GM12873 (cell line): Measurements from ENCODE around the gene SCRT2.

Experiments used
- TF ChIP-seq, protein P1 (sequence below): IDR thresholded peaks from 2 replicates; pipeline ENCODE4 v1.5.1; 2012; ENCODE audit warnings: low read depth, mild to moderate bottlenecking, moderate library complexity, low read length, control low read depth; ENCODE audit not compliant: insufficient read depth; ENCODE audit errors: missing control alignments

SCRT2 gene

DNA sequence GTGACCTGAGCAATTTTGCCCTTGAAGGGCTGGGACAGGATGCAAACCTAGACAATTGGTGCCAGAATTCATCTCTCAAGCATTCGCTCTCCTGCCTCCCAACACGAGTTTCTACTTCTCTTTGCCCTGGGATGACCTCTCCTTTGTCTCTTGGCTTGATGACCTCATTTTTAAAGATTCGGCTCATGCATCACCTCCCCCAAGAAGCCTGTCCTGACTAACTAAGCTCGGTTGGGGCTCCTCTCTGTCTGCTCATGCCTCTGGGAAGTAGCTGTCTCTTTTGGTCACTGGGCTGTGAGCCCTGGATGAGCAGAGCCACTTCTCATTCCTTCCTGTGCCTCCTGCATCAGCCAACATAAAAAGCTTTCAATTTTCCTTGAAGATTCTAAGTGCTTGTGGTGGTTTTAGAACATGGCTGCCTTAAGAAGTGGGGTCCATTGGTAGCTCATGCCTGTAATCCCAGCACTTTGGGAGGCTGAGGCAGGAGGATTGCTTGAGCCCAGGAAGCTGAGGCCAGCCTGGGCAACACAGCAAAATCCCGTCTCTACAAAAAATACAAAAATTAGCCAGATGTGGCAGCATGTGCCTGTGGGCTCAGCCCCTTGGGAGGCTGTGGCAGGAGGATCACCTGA, 54.4 kb downstream of the SCRT2 start:
- TF ChIP-seq, protein P1, sequence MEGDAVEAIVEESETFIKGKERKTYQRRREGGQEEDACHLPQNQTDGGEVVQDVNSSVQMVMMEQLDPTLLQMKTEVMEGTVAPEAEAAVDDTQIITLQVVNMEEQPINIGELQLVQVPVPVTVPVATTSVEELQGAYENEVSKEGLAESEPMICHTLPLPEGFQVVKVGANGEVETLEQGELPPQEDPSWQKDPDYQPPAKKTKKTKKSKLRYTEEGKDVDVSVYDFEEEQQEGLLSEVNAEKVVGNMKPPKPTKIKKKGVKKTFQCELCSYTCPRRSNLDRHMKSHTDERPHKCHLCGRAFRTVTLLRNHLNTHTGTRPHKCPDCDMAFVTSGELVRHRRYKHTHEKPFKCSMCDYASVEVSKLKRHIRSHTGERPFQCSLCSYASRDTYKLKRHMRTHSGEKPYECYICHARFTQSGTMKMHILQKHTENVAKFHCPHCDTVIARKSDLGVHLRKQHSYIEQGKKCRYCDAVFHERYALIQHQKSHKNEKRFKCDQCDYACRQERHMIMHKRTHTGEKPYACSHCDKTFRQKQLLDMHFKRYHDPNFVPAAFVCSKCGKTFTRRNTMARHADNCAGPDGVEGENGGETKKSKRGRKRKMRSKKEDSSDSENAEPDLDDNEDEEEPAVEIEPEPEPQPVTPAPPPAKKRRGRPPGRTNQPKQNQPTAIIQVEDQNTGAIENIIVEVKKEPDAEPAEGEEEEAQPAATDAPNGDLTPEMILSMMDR = no peak

DNA sequence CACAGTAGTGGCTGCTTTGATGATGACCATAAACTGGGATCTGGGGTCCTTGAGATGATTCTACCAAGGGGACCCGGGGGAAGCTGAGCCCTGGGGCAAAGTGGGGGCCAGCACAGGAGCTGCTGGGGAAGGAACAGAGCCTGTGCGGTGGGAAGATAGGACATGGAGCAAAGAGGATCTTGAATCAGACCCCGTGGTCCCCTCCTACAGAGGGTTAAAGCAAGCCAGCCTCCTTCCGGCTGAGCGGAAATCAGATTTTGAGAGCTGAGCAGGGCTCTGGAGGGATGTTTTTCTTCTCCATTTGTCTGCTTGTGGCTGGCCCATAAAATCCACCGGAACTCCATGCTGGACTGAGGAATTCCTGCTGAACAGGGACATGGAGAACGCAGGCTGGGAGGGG, 55.4 kb downstream of the SCRT2 start:
- TF ChIP-seq, protein P1 = no peak

DNA sequence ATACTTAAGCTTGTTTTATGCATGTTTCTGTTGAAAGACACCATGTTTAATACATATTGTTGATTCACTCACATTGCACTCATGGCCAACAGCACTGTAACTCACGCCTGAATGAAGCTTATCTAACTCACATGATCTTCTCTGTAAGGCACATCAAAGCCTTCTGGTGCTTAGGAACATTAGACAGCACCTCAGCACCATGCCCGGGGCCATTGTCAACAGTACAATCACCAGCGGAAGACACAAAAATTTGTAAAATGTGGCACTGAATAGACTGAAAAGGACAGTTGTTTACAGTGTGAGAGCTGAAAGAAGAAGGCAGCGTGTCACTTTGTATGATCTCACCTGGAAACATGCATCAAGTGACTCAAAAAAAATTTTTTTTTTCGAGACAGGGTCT, 56.6 kb downstream of the SCRT2 start:
- TF ChIP-seq, protein P1 = no peak

DNA sequence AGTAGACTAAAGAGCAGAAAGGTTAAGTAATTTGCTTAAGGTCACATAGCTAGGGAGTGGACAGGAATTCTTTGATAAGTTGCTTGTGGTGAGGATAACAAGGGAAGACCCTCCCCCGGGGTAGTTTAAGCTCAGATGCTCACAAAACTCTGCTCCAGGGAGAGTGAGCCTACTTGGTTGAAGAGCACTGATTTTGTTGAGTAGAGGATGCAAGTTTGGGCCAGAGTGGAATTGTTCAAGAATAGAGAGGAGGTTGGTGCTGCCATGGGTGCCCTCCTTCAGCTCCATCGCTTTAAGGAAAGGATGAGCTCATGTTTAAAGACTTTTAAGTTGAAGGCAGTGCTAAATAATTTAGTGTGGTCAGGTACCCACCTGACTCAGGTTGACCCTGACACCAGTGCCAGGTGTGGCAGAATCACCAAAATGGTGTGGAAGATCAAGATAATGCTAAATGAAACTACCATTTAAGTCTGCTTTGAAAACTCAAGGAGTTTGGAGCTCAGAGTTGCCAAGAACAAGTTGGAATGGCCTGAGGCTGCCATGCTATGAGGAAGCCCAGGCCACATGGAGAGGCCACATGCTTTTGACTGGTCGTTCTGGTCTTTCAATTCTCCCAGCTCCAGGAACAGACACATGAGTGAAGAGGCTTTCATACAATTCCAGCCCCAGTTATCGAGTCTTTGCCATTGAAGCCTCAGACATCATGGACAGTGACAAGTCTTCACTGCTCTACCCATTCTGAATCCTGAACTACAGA, 57.5 kb downstream of the SCRT2 start:
- TF ChIP-seq, protein P1 = no peak

- TF ChIP-seq, protein P1 = no peak
Observed at GRCh38 chr20:615514-615913, 60.1 kb downstream of the SCRT2 start.

DNA sequence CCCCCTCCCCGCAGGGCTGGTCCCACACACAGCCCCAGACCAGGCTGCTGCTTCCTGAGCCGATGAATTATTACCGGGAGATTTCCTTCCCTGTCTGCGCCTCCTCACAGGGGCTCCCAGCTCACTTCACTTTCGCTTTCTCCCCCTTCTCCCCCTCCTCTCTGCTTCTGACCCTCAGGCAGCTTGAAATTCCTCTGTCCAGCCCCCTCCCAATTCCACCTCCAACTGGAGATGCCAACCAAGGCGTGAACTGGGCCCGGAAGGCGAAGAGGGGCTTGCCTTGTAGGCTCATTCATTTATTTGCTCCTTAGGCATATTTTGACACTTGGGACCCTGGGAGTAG, 63.8 kb downstream of the SCRT2 start:
- TF ChIP-seq, protein P1 = no peak
